SKM-1 treated with dmso at 0.1 percent for 144 hours (cell line): ENCODE results near the gene MYOM3.

ENCODE experiments used
- DNase-seq: peaks from one replicate; lab custom pipeline; 2025; ENCODE audit not compliant: unreplicated experiment; lab: John Stamatoyannopoulos, UW

The MYOM3 gene

DNA sequence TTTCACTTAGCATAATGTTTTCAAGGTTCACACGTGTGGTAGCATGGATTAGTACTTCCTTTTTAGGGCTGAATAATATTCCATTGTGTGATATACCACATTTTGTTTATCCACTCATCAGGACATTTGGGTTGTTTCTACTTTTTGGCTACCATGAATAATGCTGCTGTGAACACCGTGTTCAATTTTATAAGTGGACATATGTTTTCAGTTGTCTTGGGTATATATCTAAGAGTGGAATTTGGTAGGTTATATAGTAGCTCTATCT, 27.2 kb upstream of the MYOM3 start:
- DNase-seq: no peak

DNA sequence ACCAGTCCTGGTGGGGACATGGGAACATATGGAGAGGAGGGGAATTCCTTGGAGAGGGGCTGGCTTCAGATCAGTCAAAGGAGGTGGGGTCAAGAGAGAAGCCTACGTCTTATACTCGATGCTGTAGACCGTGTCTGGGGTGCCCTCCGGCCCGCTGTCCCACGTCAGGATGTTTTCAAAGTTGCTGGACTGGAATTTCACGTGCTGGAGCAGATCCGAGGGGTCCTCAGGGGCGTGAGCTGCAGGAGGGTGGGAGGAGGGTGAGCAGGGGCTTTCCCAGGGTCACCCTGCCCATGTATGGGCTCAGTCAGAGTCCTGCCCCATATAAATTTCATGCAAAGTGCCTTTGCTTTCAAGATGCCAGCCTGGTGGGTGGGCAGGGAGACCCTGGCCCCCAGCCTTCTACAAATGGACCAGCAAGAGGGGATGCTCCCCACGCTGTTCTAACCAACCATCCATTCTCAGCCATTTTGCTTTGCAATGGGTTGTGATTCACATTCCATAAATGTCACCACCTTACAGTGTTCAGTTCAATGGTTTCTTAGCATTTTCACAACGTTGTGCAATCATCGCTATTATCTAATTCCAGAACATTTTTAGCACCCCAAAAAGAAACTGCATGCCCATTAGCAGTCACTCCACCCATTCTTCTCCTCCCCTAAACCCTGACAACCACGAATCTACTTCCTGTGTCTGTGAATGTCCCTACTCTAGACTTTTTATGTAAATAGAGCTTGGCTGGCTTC, 26.7 kb upstream of the MYOM3 start:
- no peak for DNase-seq

DNA sequence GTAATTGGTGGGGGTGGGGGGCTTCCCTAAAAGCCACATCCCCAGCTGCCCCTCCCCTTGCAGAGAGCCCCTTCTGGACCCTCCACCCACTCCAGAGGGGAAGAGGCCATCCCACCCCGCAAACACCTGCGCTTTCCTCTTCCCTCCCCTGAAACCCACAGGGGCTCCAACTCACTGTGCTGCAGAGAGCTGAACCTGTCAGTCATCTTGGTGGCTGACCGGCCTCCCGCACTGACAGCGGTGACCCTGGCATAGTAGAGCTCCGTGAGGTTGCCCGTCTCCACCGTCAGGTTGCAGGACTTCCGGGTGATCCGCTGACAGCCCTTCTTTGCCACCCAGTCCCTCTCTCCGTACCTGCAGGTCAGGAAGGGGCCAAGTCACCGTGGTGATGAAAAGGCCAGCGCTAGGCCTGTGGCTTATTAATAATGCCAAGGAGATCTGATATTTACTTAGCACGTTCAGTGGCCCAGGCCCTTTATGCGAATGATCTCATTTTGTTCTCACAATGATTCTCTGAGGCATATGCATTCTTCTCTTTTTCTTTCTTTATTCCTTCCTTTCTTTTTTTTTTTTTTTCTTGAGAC, 25.1 kb upstream of the MYOM3 start:
- no peak for DNase-seq

DNA sequence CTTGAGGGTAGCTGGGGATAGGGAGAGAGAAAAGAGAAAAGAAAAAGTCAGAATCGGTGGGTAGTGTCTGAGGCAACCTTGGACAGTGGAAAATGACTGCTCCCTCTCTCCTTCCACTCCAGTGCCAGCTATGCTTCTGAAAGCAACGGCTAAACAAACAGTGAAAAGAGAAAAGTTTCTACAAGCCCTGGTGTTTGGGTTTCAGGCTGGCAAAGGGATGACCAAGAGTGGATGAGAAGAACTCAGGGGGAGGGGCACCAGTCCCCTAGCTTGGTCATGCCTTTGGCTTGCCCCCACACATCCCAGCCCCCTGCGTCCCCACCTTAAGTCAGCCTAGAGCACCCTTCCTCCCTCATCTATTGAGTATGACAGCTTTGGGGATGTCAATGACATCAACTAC, 22.4 kb upstream of the MYOM3 start:
- no peak for DNase-seq

DNA sequence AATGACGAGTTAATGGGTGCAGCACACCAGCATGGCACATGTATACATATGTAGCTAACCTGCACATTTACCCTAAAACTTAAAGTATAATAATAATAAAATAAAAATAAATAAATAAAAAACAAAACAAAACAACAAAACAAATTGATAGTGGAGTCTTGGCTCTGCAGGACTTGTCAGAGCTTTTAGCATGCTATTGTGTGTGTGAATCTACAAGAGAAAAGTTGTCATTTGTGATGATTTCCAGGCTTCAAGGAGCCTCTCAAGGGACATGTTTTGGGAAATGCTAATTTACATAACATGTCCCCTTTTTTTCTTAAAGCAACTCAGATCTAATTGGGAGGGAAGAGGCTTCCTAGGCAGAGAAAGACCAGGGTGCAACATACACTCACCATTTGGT, 21.9 kb upstream of the MYOM3 start:
- no peak for DNase-seq

DNA sequence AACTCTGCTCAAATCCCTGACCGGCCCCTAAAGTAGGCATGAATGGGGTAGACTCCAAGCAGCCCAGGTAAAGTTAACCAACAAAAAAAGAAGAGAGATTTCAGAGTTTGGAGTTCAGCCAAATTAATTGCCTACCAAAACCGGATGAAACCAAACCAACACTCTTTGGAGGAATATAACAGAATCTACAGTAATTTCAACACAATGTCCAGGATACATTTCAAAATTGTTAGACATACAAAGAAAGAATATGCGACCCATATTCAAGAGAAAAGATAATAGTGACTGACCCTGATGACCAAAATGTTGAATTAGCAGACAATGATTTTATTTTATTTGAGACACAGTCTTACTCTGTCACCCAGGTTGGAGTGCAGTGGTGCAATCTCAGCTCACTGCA, 18.4 kb upstream of the MYOM3 start:
- DNase-seq: no peak

DNA sequence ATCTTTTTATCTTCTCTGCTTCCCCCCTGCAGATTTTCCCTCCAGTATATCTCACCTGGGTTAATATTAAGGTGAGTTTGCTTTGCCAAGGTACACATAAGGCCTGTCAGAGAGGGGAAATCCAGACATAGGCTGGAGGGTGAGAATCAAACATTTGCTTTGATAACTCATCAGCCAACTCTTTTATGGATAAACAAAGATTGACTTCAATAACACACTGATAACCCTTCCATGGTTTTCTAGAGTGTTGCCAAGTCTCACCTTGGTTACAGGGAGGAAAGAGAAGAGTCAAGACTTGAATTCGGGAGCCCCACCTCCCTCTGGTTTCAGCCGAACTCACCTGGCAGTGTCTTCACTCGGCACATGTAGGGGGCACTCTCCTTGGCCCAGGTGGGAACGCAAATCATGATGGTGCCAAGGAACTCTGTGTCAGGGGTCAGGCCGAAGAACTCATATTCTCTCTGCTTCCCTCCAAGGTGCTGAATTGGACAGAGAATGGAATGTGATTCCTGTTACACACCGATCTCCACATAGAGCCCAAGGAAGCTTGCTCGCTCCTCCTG, 15.9 kb upstream of the MYOM3 start:
- no peak for DNase-seq

DNA sequence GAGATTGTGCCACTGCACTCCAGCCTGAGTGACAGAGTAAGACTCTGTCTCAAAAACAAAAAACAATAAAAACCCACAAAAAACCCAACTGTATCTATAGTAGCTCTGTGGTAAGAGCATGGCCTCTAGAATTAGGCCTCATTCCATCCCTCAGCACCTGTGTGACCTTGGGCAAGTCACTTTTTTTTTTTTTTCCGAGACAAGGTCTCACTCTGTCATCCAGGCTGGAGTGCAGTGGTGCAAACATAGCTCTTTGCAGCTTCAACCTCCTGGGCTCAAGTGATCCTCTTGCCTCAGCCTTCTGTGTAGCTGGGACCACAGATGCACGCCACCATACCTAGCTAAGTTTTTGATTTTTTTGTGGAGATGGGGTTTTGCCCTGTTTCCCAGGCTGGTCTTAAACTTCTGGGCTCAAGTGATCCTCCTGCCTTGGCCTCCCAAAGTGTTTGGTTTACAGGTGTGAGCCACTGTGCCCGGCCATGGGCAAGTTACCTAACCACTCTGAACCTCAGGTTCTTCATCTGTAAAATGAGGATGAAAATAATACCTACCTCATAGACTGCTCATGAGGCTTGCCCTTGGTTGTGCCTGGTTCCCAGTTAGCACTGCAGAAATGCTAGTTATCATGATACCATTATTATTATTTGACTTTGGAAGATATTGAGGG, 15.3 kb upstream of the MYOM3 start:
- no peak for DNase-seq

DNA sequence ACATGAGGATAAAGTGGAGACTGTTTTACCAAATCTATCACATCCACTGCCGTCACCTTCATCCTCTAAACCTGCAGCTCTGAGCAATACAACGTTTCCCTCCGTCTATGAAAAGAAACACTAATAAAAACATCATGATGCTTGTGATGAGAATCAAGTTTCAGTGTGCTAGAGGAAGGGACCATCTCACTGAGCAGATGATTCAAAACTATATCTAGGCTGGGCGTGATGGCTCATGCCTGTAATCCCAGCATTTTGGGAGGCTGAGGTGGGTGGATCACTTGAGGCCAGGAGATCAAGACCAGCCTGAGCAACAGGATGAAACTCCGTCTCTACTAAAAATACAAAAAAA, 14.7 kb upstream of the MYOM3 start:
- no peak for DNase-seq

DNA sequence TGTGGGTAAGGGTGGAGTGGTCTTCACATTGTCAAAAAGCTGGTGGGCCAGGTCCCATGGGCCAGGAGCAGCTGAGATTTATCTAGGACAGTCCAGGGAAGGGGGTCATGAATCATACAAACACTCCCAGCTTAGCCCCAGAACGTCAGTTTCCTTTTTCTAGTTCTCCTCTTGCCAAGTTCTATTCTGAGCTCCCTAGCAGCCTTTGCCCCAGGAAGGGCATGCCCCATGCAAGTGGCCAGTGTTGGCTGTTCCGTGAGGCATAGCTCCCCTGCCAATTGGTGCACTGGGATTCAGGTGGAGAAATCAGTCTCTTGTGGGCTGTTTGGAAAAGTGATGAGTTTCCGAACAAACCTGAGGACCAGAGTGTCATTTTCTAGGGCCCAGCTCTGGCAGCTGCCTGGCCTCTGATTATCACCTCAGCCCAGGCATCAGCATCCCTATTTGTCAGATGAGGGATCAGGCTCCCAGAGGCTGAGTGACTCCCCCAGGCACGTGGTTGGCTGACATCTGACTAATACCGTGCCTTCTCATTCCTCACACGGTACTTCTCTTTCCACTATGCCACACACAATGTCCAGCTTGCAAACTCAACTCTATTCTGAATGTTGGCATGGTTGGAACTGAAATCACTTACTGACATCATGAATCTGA, 14.2 kb upstream of the MYOM3 start:
- DNase-seq: no peak

DNA sequence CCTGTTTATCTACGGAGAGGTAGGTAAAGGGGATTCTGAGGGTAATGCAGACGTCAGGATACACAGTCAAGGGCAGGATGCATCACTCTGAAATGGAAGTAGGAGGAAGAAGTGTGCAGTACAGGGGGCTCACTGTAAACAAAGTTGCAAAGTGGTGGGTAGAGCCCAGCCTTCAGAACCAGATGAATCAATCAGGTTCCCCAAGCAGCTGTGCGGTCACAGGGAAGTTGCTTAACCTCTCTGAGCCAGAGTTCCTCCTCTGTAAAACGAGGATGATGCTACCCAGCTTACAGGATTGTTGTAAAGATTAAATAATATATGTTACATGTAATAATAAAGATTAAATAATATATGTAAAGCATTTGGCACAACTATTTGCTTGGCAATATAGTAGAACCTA, 13.5 kb upstream of the MYOM3 start:
- no peak for DNase-seq

DNA sequence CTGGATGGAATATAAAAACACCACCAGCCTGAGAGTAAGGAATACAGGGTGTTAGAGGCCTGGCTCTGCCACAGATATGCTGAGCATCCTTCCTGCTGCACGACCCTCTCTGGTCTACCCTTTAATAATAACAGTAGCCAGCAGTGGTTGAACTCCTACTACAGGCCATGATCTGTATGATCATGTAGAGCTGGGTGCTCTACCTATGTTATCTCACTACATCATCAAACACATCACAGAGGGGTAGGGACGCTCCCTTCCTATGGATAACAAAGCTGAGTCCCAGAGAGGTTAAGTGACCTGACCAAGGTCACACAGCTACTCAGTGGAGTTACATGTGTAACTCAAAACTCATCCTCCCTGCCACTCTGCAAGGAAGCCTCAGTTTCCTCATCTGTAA, 13.0 kb upstream of the MYOM3 start:
- no peak for DNase-seq

DNA sequence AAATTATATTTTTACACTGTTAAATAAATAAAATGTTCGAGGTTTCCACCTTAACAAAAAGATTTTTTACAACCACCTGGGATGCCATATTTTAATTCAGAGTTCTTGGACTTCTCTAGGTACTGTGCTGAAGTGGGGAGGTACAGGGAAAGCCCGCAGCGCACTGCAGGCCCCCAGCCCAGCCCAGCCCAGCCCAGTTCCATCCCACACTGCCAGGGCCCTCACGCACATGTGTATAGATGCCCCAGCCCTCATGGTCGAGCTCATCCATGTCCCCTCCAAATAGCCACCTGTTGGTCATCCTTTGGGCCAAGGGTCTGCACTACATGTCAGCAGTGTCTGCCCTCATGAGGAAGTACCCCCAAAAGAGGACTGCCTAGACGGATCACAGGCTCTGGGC, 11.7 kb upstream of the MYOM3 start:
- no peak for DNase-seq

DNA sequence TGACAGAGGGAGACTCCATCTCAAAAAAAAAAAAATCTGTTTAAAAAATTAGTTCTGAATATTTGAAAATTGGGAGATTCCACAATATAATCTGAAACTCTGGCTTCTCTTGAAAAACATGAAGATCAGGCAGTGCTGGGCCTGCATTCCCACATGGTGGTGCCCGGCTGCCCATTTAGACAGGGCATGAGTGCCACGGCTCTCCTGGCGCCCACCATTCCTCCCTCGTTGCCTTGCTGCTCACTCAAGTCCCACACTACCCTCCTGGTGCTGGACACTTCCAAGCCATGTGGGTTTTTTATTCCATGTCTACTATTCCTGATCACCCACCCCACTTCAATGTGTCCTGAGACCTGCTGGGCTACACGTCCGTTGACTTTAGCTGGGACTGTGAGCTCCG, 10.8 kb upstream of the MYOM3 start:
- no peak for DNase-seq

DNA sequence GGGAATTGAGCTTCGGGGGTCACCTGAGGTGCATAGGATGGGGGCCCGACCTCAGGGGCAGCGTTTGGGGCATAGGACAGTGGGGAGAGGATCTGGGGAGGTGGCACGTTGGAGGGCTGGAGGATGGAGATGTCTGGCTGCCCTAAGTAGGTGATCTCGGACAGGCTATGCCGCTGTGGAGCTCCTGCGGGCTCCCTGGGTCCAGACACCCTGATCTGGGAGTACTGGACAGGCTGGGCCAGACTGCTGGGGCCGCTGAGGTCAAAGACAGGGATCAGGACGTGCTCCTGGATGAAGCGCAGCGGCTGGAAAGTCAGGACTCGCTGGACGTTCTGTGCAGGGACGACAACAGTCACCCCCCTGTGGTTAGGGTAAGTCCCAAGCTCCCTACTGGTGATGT, 9.5 kb upstream of the MYOM3 start:
- DNase-seq: no peak

DNA sequence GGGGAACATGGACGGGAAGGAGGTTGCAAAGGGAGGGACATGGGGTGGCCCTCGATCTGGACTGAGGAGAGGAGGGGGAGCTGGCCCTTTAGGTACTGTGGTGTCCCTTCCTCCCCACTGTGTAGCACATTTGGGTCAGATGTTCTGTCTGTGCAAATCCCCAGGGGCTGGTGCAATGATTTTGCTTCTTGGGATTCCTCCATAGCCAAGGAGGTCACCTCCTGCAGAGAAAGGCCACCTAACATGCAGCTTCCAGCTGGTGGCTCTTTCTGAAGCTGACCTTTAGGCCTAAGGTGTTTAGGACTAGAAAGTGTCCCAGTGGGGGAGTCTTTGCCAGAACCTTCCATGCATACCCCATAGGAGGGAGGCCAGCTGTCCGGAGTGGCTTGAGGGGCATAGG, 9.0 kb upstream of the MYOM3 start:
- no peak for DNase-seq

DNA sequence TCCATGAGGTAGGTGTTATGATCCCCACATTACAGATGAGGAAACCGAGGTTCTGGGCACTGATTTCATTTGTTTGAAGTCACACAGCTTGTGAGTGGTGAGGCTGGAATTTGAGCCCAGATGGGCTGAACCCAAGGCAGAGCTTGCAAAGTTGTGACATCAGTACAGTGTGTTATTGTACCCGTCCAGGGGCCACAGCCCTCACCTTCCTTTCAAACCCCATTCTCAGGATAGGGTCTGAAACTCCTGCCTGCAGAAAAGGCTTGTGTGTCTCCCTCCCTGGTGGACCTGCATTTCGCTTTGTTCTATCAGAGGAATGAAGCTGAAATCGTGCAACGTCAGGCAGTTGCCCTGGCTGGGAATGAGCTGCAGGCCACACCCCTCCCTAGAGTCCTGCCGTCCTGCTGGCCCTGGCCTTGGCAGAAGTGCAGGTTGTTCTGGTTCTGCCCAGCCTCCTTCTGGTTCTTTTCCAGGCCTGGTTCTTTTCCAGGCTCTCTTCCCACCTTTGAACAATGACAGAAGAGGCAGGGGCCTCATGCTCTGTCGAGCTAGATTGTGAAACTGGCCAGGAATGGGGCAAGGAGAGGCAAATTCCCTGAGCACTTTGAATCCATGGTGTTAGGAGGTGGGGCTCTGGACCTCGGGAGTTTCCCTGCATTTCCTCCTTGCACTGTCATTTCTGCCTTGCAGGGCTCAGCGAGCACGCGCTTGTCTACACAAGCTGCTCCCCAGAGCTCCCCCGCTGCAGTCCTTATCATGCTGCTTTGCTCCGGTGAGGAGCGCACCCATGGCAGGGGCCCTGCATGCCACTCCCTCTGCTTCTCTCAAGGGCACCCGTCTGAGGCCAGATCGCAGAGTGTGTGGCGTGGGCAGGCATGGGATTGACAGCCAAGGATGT, 8.2 kb upstream of the MYOM3 start:
- DNase-seq: no peak

DNA sequence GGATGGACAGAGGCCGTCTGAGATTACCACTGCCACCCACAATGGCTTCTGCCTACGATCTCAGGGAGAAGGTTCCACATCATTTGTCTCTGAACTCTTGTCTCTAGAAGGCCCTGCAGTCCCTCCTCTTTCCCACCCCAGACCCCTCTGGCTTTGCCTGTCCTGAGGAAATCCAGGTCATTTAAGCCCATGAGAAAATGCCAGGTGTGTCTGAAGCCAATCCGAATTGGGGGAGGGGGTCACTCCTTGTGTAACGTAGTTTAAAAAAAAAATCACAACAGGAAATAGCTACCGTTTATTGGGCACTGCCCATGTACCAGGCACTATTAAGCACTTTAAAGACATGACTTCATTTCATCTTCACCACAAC, 7.5 kb upstream of the MYOM3 start:
- no peak for DNase-seq

DNA sequence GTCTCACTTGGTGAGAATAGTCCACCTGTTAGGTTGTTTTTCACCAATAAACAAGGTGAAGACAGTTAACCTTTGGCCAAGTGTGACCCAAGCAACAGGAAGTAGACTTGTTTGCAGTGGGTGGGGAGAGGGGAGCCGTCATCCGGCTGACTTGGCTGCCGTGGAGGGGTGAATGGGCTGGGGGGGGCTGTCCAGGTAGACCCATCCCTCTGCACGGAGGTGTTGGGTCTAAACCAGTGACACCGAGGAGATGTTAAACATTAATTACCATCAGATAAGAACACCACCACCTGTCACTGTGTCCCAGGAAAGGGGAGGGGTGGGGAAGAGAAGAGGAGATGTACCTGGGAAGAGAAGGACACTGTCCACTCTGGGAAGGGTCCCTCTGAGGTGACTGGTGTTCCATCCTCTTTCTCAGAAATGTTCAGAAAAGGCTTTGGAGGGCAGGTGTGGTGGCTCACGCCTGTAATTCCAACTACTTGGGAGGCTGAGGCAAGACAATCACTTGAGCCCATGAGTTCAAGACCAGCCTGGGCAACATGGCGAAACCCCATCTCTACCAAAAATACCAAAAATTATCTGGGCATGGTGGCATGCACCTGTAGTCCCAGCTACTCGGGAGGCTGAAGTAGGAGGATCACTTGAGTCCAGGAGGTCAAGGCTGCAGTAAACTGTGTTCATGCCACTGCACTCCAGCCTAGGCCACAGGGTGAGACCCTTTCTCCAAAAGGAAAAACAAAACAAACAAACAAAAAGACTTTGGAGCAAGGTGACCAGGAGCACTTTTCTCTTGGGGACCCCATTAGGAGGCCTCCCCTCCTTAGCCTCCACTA, 6.7 kb upstream of the MYOM3 start:
- no peak for DNase-seq

DNA sequence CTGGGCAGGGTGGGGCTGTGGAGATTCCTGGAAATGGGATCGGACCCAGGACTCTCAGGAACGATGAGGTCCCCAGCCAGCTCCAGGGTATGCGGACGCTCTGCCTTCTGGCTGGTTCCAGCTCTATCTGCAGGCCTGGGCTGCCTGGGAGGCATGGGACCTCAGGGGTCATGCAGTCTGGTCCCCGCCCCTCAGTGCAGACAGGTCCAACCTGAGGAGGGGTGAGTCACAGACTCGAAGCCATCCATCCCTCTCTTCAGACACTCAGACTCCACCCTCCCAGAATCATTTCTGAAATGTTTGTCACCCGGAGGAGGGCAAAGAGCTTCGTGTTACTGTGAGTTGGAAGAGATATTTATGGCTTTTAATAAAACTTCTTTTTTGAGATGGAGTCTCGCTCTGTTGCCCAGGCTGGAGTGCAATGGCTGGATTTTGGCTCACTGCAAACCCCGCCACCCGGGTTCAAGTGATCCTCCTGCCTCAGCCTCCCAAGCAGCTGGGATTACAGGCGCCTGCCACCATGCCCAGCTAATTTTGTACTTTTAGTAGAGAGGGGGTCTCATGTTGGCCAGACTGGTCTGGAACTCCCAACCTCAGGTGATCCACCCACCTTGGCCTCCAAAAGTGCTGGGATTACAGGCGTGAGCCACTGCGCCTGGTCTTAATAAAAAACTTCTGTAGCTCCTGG, 5.9 kb upstream of the MYOM3 start:
- no peak for DNase-seq
